SK-N-SH (cell line): ENCODE measurements around the gene GLIS1. TPM values are rescaled to one million over a fixed set of nuclear protein-coding genes. Genes with fewer than 3 reads are reported as not detected.

Experiments used
- CTCF ChIA-PET: fragments of 300-600, 350-600 bp; formaldehyde crosslinking; extraction: SDS; loops from one replicate; lab custom pipeline; 2021; lab: Yijun Ruan, JAX
- POLR2A ChIA-PET: fragments of 350-600 bp; sonication (Branson Sonifier 250); formaldehyde crosslinking; extraction: SDS; loops from one replicate; lab custom pipeline; 2020; ENCODE audit warnings: antibody characterized with exemption, inconsistent platforms; lab: Yijun Ruan, JAX
- DNase-seq: peaks from one replicate; pipeline ENCODE4 v3.0.0; 2012
- H2AFZ ChIP-seq: fragments of 200-600 bp; sonication (generic); 2 replicates; pipeline ENCODE4 v1.8.1; 2016; ENCODE audit warnings: antibody characterized with exemption, mild to moderate bottlenecking, low read depth
- H3F3A ChIP-seq: fragments of 200-600 bp; sonication (generic); replicated peaks from 2 replicates; pipeline ENCODE3; 2016; ENCODE audit warnings: antibody characterized with exemption, mild to moderate bottlenecking; ENCODE audit not compliant: insufficient read depth
- H3K27ac ChIP-seq, 2 experiments: fragments of 200-500 bp in 1 of 2; fragments of 200-600 bp in 1 of 2; sonication (Bioruptor generic) in 1 of 2; sonication (generic), shearing (Covaris generic) in 1 of 2; 2 replicates each; pipeline versions ENCODE4 v1.5.1 to v1.6.1; 2014 to 2016; ENCODE audit warnings: low read depth in 2 of 2, inconsistent platforms in 1 of 2, low read length in 1 of 2, mild to moderate bottlenecking in 1 of 2, mixed read lengths in 1 of 2
- H3K27me3 ChIP-seq: fragments of 200-600 bp; sonication (generic), shearing (Covaris generic); 2 replicates; pipeline ENCODE4 v1.6.1; 2016; ENCODE audit warnings: mixed run types; ENCODE audit not compliant: insufficient read depth
- H3K36me3 ChIP-seq, 2 experiments: fragments of 200-500 bp in 1 of 2; fragments of 200-600 bp in 1 of 2; sonication (Bioruptor generic) in 1 of 2; sonication (generic) in 1 of 2; replicated peaks in 1 of 2; 2 replicates each; pipeline versions ENCODE3 to v1.5.1; 2014 to 2016; ENCODE audit warnings: low read length in 1 of 2, mild to moderate bottlenecking in 1 of 2; ENCODE audit not compliant: insufficient read depth in 2 of 2, control insufficient read depth in 1 of 2
- H3K4me1 ChIP-seq, 2 experiments: fragments of 200-500 bp in 1 of 2; fragments of 200-600 bp in 1 of 2; sonication (Bioruptor generic) in 1 of 2; sonication (generic), shearing (Covaris generic) in 1 of 2; 2 replicates each; pipeline versions ENCODE4 v1.5.1 to v1.6.1; 2014 to 2016; ENCODE audit warnings: low read depth in 1 of 2, low read length in 1 of 2, mixed run types in 1 of 2; ENCODE audit not compliant: insufficient read depth in 2 of 2, control insufficient read depth in 1 of 2
- H3K4me2 ChIP-seq: fragments of 200-600 bp; sonication (generic), shearing (Covaris generic); 2 replicates; pipeline ENCODE4 v1.6.1; 2017; ENCODE audit warnings: mixed run types
- H3K4me3 ChIP-seq, 2 experiments: fragments of 200-500 bp in 1 of 2; fragments of 200-600 bp in 1 of 2; sonication (Bioruptor generic) in 1 of 2; sonication (generic), shearing (Covaris generic) in 1 of 2; 2 replicates each; pipeline versions ENCODE4 v1.5.1 to v1.8.1; 2014 to 2016; ENCODE audit warnings: low read depth in 2 of 2, inconsistent platforms in 1 of 2, low read length in 1 of 2, mild to moderate bottlenecking in 1 of 2, mixed read lengths in 1 of 2, moderate library complexity in 1 of 2
- H3K79me2 ChIP-seq: fragments of 200-600 bp; sonication (generic); 2 replicates; pipeline ENCODE4 v1.8.1; 2017; ENCODE audit warnings: mild to moderate bottlenecking; ENCODE audit not compliant: insufficient read depth
- H3K9ac ChIP-seq: fragments of 200-600 bp; sonication (generic); 2 replicates; pipeline ENCODE4 v1.6.1; 2017; ENCODE audit warnings: mixed run types
- H3K9me2 ChIP-seq: fragments of 200-600 bp; sonication (generic); 2 replicates; pipeline ENCODE4 v1.6.1; 2017; ENCODE audit warnings: mixed run types
- H3K9me3 ChIP-seq: fragments of 200-600 bp; sonication (generic); 2 replicates; pipeline ENCODE4 v1.6.1; 2017; ENCODE audit warnings: mixed run types, mild to moderate bottlenecking, moderate library complexity
- H4K20me1 ChIP-seq: fragments of 200-600 bp; sonication (generic); 2 replicates; pipeline ENCODE4 v1.6.1; 2017; ENCODE audit warnings: mild to moderate bottlenecking, mixed run types; ENCODE audit not compliant: insufficient read depth
- CHD2 ChIP-seq: fragments of 150-350 bp; IDR thresholded peaks from 2 replicates; pipeline ENCODE4 v1.6.1; 2018; ENCODE audit warnings: low read length; ENCODE audit not compliant: partially characterized antibody
- CTCF ChIP-seq: fragments of 200-600 bp; sonication (generic); IDR thresholded peaks from 2 replicates; pipeline ENCODE4 v1.6.1; 2017; ENCODE audit warnings: antibody characterized with exemption, mild to moderate bottlenecking, moderate library complexity
- EP300 ChIP-seq, 2 experiments: IDR thresholded peaks; 2 replicates each; pipeline versions ENCODE4 v1.4.0 to v1.6.1; 2012; ENCODE audit warnings: borderline replicate concordance in 1 of 2, low read depth in 1 of 2, low read length in 1 of 2
- FOSL2 ChIP-seq: IDR thresholded peaks from 2 replicates; pipeline ENCODE4 v1.4.0; 2012; ENCODE audit warnings: low read depth, mild to moderate bottlenecking, moderate library complexity, borderline replicate concordance
- FOXM1 ChIP-seq: IDR thresholded peaks from 2 replicates; pipeline ENCODE4 v1.4.0; 2012; ENCODE audit warnings: low read depth, mild to moderate bottlenecking
- MAX ChIP-seq: IDR thresholded peaks from 2 replicates; pipeline ENCODE4 v1.4.0; 2012; ENCODE audit warnings: low read depth
- MEF2A ChIP-seq: IDR thresholded peaks from 2 replicates; pipeline ENCODE4 v1.4.0; 2012; ENCODE audit warnings: low read depth, borderline replicate concordance
- PBX3 ChIP-seq: IDR thresholded peaks from 2 replicates; pipeline ENCODE4; 2012
- RAD21 ChIP-seq: IDR thresholded peaks from 2 replicates; pipeline ENCODE4 v1.6.1; 2012; ENCODE audit warnings: mild to moderate bottlenecking, low read length
- RCOR1 ChIP-seq: fragments of 150-350 bp; IDR thresholded peaks from 2 replicates; pipeline ENCODE4 v1.6.1; 2017; ENCODE audit warnings: antibody characterized with exemption, low read length
- RXRA ChIP-seq: IDR thresholded peaks from 2 replicates; pipeline ENCODE4 v1.4.0; 2012; ENCODE audit warnings: low read depth, mild to moderate bottlenecking, borderline replicate concordance
- TAF1 ChIP-seq: IDR thresholded peaks from 2 replicates; pipeline ENCODE4 v1.6.1; 2012; ENCODE audit warnings: low read depth, mild to moderate bottlenecking, low read length, moderate library complexity, borderline replicate concordance
- TEAD4 ChIP-seq: IDR thresholded peaks from 2 replicates; pipeline ENCODE4 v1.4.0; 2012; ENCODE audit warnings: mild to moderate bottlenecking, borderline replicate concordance; ENCODE audit not compliant: insufficient read depth
- USF2 ChIP-seq: fragments of 150-350 bp; IDR thresholded peaks from 2 replicates; pipeline ENCODE4 v1.6.1; 2017; ENCODE audit warnings: antibody characterized with exemption, low read length, low read depth, borderline replicate concordance
- YY1 ChIP-seq: IDR thresholded peaks from 2 replicates; pipeline ENCODE4 v1.4.0; 2012; ENCODE audit warnings: low read depth, mild to moderate bottlenecking
- WGBS: methylation state at CpG from one replicate; pipeline ENCODE4 v1.1.6; 2017; ENCODE audit warnings: low lambda C conversion rate; 5-methylcytosine and 5-hydroxymethylcytosine counted together
- polyA plus RNA-seq, 3 experiments: library from polyadenylated mRNA; depleted of rRNA; stranded (reverse); fragments of >200 nt; gene quantifications; 2 replicates each; pipeline ENCODE4 v1.2.3, GENCODE V29; 2012

The GLIS1 gene
- polyA plus RNA-seq, 1 of the 3 experiments (the other 2 are of a cell fraction), result 0.13 TPM

GRCh38 chr1:53636621-53637171 is 102.3 kb downstream of the GLIS1 start:
- Histone ChIP-seq H3K9ac (no peak overlapping the region), H3K79me2 (no peaks in the 10 kb centered on the region)
- CTCF ChIA-PET, result interaction anchor here (0.8 to 1.9 kb wide), 2 partner anchors 147 to 151 kb away, joined by 3 to 5 read pairs; no protein-coding TSS in a partner anchor

More at GRCh38 chr1:53636621-53637171, 102.3 kb downstream of the GLIS1 start:
- no peak overlapping the region for H3K4me3 ChIP-seq
- no peaks in the 10 kb centered on the region for H3K27me3 ChIP-seq
- DNase-seq, result no peak
- H4K20me1 ChIP-seq, result no peaks in the 10 kb centered on the region
- no peak overlapping the region for H2AFZ ChIP-seq
- TF ChIP-seq PBX3 (no peak), FOSL2 (no peak), YY1 (no peak), USF2 (no peak), MAX (no peak), RCOR1 (no peak), RAD21 (no peak), MEF2A (no peak), TEAD4 (no peak), CHD2 (no peak), RXRA (no peak), FOXM1 (no peak), CTCF (no peak), EP300 (IDR thresholded peaks at IDR 0.05; ENCODE audit: borderline replicate concordance in 1 of 2, low read depth in 1 of 2, low read length in 1 of 2) (no peak), TAF1 (no peak)
- H3K4me2 ChIP-seq, result no peak overlapping the region
- 81% methylated on average over 11 of the region's 11 CpGs for WGBS
- no peaks in the 10 kb centered on the region for H3K9me3 ChIP-seq
- no peak overlapping the region for H3K27ac ChIP-seq
- H3K36me3 ChIP-seq, result no peaks in the 10 kb centered on the region
- peaks cover 0 to 24% of the 10 kb centered on the region in 2 experiments; a peak in 2 of 4 replicates for H3K4me1 ChIP-seq
- peaks cover 8% of the 10 kb centered on the region for H3F3A ChIP-seq
- POLR2A ChIA-PET, result no interaction called here
- no peaks in the 10 kb centered on the region for H3K9me2 ChIP-seq
